Raji (cell line): ENCODE data around the gene PRXL2A.

Experiments
- POLR2A ChIP-seq: IDR thresholded peaks from 2 replicates; pipeline ENCODE4 v1.6.1; 2011; ENCODE audit warnings: low read depth, low read length, control low read depth; ENCODE audit not compliant: insufficient read depth

The PRXL2A gene

GRCh38 chr10:80427541-80427940 is 19.2 kb downstream of the PRXL2A start:
- TF ChIP-seq POLR2A: no peak

- no peak for TF ChIP-seq POLR2A
Observed at GRCh38 chr10:80429521-80429973, 21.2 kb downstream of the PRXL2A start.

- TF ChIP-seq POLR2A: no peak
Observed at GRCh38 chr10:80433134-80433533, 24.8 kb downstream of the PRXL2A start.

GRCh38 chr10:80436446-80437098 is 28.2 kb downstream of the PRXL2A start:
- no peak for TF ChIP-seq POLR2A

- TF ChIP-seq POLR2A: no peak
Observed at GRCh38 chr10:80437227-80437626, 28.9 kb downstream of the PRXL2A start.

GRCh38 chr10:80441831-80442230 is 33.5 kb downstream of the PRXL2A start:
- no peak for TF ChIP-seq POLR2A

GRCh38 chr10:80442879-80443278 is 34.5 kb downstream of the PRXL2A start:
- TF ChIP-seq POLR2A: no peak

- TF ChIP-seq POLR2A: no peak
Observed at GRCh38 chr10:80443531-80443974, 35.2 kb downstream of the PRXL2A start.

- TF ChIP-seq POLR2A: no peak
Observed at GRCh38 chr10:80444124-80444523, 35.8 kb downstream of the PRXL2A start.

- no peak for TF ChIP-seq POLR2A
Observed at GRCh38 chr10:80444646-80445319, 36.4 kb downstream of the PRXL2A start.

- no peak for TF ChIP-seq POLR2A
Observed at GRCh38 chr10:80447436-80448190, 39.3 kb downstream of the PRXL2A start.

- TF ChIP-seq POLR2A: no peak
Observed at GRCh38 chr10:80448209-80448942, 40.0 kb downstream of the PRXL2A start.

GRCh38 chr10:80449520-80449919 is 41.2 kb downstream of the PRXL2A start:
- TF ChIP-seq POLR2A: no peak

- TF ChIP-seq POLR2A: no peak
Observed at GRCh38 chr10:80451132-80451531, 42.8 kb downstream of the PRXL2A start.

- no peak for TF ChIP-seq POLR2A
Observed at GRCh38 chr10:80452069-80452468, 43.7 kb downstream of the PRXL2A start.

GRCh38 chr10:80452640-80453039 is 44.3 kb downstream of the PRXL2A start:
- no peak for TF ChIP-seq POLR2A
